ENCODE results near the gene TRANK1. TPM values are rescaled to one million over a fixed set of nuclear protein-coding genes. Genes with fewer than 3 reads are reported as not detected.

TRANK1 gene
- total RNA-seq, 1 experiment from 2014 or later, result 1.1 TPM

DNA sequence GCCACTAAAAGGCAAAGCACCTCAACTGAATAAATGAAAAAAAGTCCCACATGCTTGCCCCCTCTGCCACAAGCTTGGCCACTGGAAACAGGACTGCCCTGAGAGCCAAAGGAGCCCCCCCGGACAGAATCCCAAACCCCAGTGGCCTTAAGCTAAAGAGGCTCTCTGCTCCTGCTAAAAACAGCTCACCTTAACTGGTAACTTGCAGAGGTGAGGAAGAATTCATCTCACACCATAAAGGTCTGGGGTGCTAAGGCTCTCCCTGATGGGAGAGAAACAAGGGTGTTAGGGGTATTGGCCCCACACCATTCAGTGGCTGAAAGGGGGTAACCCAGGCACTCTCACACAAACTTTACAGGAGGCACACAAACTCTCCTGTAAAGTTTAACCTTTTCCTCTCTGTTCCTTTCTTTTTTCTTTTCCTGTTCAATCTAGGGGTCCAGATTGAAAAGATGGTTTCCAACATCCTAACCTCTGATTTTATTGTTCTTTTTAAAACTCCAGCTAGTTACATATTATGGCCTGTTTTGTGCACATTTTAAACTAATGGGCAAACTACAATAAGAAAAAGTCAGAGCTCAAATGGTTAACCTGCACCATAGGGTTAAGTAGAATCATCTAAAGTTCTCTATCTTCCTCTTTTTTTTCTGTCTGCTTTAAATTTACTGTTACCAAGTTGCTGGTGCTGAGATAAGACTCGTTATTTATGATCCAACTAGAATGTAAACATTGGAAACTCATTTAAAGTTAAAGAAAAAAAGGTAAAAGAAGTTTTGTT lies 19.9 kb downstream of the TRANK1 start:
- RAD21 ChIA-PET (ENCODE audit: low non-redundant PET in 1 of 2, low total read pairs in 2 of 2, uncharacterized antibody in 2 of 2, unreplicated experiment in 2 of 2), result no interaction called here
- Histone ChIP-seq H4K20me1 (ENCODE audit: insufficient read depth) (no peaks in the 10 kb centered on the region), H3K36me3 (ENCODE audit: control insufficient read depth in 1 of 2, insufficient read depth in 2 of 2, low read length in 2 of 2) (no peaks in the 10 kb centered on the region), H3K9me3 (ENCODE audit: control insufficient read depth in 1 of 2, insufficient read depth in 1 of 2, low read depth in 1 of 2, low read length in 2 of 2) (no peaks in the 10 kb centered on the region), H3K79me2 (ENCODE audit: insufficient read depth, low read length) (no peaks in the 10 kb centered on the region), H3K27ac (ENCODE audit: low read depth, low read length) (no peak overlapping the region), H3K9me2 (ENCODE audit: insufficient read depth) (no peaks in the 10 kb centered on the region), H3K27me3 (ENCODE audit: insufficient read depth, low read length) (no peaks in the 10 kb centered on the region), H3K4me1 (ENCODE audit: control insufficient read depth in 1 of 2, insufficient read depth in 2 of 2, low read length in 2 of 2) (no peaks in the 10 kb centered on the region), H2AFZ (ENCODE audit: low read depth, low read length, poor library complexity, severe bottlenecking) (no peak overlapping the region), H3K4me3 (replicated peaks in 1 of 2; ENCODE audit: low read depth in 1 of 2, low read length in 2 of 2) (no peak overlapping the region), H3K4me2 (ENCODE audit: low read length) (no peak overlapping the region), H3K9ac (ENCODE audit: low read length) (no peak overlapping the region)
- TF ChIP-seq YY1 (IDR thresholded peaks at IDR 0.05; ENCODE audit: extremely low read depth, insufficient replicate concordance, low read depth, low read length), result no peak
- DNase-seq (ENCODE audit: low read depth, low spot score) (no peak), ATAC-seq (no peak)
- POLR2A ChIA-PET, result no interaction called here
- intact Hi-C loops (cut with micrococcal nuclease), result no loop called here
- CTCF ChIA-PET, result no interaction called here
- BruUV-seq (replicated peaks), result no TSS peak

DNA sequence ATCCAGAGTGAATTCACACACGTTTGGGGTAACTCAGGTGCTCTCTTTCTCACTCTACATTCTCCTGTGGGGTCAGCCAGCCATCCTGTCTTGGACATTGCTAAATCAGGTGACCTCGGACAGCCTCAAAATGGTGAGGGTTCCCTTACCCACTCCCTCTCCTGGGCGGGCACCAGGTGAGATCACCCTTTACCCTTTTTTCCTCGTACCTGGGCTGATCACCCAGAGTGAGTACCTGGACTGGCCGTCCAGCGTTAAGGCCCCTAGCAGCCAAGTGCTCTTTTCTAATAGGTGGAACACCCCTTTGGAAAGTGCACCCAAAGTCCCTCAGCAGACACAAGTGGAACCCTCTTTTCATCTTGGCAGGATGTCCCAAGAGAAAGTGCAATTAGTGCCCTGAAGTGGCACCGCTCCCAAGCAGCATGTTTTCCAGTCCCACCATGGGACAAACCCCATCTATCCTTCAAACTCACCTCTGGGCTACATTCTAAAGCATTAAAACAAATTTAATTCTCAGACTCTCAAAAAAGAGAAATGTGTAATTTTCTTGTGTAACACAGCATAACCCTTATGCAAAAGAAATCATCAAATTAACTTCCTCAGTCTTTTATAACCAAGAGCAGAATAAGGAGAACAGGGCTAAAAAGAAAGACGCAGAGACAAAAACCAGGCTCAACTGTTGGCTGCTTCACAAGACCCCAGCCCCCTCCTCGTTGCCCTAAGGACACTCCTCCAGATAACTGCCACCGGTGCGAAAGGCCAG lies 20.7 kb downstream of the TRANK1 start:
- no TSS peak for BruUV-seq (replicated peaks)

More for the DNA sequence above, 20.7 kb downstream of the TRANK1 start:
- Histone ChIP-seq H3K9me2 (ENCODE audit: insufficient read depth) (no peaks in the 10 kb centered on the region), H2AFZ (ENCODE audit: low read depth, low read length, poor library complexity, severe bottlenecking) (no peak overlapping the region), H3K4me3 (replicated peaks in 1 of 2; ENCODE audit: low read depth in 1 of 2, low read length in 2 of 2) (no peak overlapping the region), H3K36me3 (ENCODE audit: control insufficient read depth in 1 of 2, insufficient read depth in 2 of 2, low read length in 2 of 2) (no peaks in the 10 kb centered on the region), H3K9ac (ENCODE audit: low read length) (no peak overlapping the region), H4K20me1 (ENCODE audit: insufficient read depth) (no peaks in the 10 kb centered on the region), H3K4me2 (ENCODE audit: low read length) (no peak overlapping the region), H3K27ac (ENCODE audit: low read depth, low read length) (no peak overlapping the region), H3K79me2 (ENCODE audit: insufficient read depth, low read length) (no peaks in the 10 kb centered on the region), H3K9me3 (ENCODE audit: control insufficient read depth in 1 of 2, insufficient read depth in 1 of 2, low read depth in 1 of 2, low read length in 2 of 2) (no peaks in the 10 kb centered on the region), H3K4me1 (ENCODE audit: control insufficient read depth in 1 of 2, insufficient read depth in 2 of 2, low read length in 2 of 2) (no peaks in the 10 kb centered on the region), H3K27me3 (ENCODE audit: insufficient read depth, low read length) (no peaks in the 10 kb centered on the region)
- TF ChIP-seq EZH2phosphoT487 (IDR thresholded peaks at IDR 0.05; ENCODE audit: borderline replicate concordance) (no peak), EGR1 (IDR thresholded peaks at IDR 0.05; ENCODE audit: low read depth) (no peak), CEBPB (IDR thresholded peaks at IDR 0.05; ENCODE audit: low read depth) (no peak), ZNF274 (IDR thresholded peaks at IDR 0.05; ENCODE audit: low read depth, low read length) (no peak), CBX3 (IDR thresholded peaks at IDR 0.05; ENCODE audit: low read depth) (no peak)
- TF ChIP-seq, protein P1, sequence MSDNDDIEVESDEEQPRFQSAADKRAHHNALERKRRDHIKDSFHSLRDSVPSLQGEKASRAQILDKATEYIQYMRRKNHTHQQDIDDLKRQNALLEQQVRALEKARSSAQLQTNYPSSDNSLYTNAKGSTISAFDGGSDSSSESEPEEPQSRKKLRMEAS (IDR thresholded peaks at IDR 0.05), result no peak
- TF ChIP-seq, protein P2, sequence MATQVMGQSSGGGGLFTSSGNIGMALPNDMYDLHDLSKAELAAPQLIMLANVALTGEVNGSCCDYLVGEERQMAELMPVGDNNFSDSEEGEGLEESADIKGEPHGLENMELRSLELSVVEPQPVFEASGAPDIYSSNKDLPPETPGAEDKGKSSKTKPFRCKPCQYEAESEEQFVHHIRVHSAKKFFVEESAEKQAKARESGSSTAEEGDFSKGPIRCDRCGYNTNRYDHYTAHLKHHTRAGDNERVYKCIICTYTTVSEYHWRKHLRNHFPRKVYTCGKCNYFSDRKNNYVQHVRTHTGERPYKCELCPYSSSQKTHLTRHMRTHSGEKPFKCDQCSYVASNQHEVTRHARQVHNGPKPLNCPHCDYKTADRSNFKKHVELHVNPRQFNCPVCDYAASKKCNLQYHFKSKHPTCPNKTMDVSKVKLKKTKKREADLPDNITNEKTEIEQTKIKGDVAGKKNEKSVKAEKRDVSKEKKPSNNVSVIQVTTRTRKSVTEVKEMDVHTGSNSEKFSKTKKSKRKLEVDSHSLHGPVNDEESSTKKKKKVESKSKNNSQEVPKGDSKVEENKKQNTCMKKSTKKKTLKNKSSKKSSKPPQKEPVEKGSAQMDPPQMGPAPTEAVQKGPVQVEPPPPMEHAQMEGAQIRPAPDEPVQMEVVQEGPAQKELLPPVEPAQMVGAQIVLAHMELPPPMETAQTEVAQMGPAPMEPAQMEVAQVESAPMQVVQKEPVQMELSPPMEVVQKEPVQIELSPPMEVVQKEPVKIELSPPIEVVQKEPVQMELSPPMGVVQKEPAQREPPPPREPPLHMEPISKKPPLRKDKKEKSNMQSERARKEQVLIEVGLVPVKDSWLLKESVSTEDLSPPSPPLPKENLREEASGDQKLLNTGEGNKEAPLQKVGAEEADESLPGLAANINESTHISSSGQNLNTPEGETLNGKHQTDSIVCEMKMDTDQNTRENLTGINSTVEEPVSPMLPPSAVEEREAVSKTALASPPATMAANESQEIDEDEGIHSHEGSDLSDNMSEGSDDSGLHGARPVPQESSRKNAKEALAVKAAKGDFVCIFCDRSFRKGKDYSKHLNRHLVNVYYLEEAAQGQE (IDR thresholded peaks at IDR 0.05; ENCODE audit: low read depth), result no peak
- intact Hi-C loops (cut with micrococcal nuclease), result no loop called here
- ATAC-seq, result no peak
- RAD21 ChIA-PET (ENCODE audit: low non-redundant PET in 1 of 2, low total read pairs in 2 of 2, uncharacterized antibody in 2 of 2, unreplicated experiment in 2 of 2), result no interaction called here
- CTCF ChIA-PET, result no interaction called here
- POLR2A ChIA-PET, result no interaction called here
- DNase-seq (ENCODE audit: low read depth, low spot score), result no peak
